Islet precursor cell (in vitro differentiated cells): ENCODE results near the gene TRIO.

Source experiments
- DNase-seq: peaks from one replicate; pipeline ENCODE4 v3.0.0-alpha.2; 2018

Gene TRIO

DNA sequence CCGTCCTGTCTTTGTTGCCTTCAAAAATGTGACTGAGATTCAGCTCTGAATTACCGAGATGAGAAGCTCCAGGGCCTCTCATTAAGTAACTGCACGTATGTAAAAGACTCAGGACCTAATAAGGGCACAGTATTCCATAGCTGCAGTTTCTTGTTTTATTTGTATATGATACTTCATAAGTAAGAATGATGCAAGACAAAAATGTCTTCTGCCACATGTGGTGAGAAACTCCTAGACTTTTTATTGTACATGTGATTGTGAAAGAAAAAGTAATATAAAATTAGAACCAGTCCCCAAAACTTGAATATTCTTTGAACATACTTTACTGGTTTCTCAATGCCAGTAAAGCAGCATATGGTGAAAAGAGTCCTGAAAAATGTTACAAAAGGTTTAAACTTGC, 328.4 kb downstream of the TRIO start:
- no peak for DNase-seq

DNA sequence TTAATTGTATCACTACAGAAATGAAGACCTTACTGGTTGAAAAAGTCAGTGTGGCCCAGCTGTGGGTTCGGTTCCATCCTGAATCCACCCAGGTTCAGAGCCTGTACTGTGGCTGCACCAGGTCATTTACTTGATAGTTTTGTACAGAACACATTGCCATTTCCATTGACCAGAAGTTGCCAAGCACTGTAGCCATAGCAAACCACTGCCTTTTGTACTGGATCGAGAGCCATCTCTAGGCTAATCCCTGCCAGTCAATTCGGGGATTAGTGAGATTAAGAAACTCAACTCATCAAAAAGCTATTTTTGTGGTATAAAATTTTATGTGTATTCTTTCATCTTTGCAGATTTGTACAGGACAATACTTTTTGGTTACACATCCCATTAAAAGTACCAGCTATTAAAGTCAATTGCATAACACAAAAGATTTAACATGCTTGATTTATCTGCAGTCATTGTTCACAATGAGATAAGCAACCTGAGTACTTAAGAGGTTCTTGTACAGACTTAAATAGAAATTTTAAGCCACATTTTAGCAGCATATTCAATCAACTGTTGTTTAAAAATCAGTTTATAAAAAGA, 329.9 kb downstream of the TRIO start:
- no peak for DNase-seq

DNA sequence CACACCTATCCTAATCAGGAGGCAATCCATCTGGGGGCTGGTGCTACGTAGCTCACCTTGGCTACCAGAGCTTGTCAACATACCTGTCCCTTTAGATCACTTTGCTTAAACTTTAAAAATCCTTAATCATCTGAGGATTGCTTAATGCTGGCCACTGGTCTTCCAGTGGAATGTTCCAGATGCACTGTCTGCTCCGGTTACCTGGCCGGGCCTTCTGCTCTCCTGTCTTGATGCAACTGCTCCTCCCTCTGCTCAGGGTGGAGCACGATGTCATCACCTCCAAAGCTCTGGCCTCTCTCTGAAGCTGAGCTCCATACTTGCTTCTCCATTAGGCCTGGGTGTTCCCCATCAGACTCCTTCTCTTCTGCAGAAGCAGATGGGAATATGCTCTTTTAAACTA, 331.9 kb downstream of the TRIO start:
- no peak for DNase-seq

DNA sequence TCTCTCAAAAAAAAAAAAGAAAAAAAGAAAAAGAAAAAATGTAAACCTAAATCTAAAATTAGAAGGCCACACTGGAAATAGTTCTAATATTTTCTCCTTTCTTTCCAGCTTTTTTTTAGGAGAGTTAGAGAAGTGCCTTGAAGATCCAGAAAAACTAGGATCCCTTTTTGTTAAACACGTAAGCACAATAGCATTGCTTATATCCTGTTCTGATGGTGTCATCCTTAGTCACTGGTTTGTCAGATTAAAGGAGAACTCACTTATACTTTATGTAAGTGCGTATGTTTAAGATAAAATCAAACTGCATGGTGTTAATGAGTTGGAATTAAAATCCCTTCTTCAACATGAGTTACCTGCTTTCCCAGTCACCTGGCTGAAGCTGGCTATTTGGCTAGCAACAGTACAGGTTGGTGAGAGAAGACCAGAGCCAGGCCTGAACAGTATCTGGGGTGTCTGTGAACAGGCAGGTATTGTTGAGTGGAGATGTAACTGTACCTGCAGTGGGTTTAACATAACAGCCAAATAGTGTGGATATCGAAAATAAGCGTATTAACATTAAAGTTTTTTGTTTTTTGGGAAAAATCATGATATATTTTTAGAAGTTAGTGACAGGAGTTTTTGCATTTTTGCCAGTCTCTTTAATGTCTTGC, 333.8 kb downstream of the TRIO start:
- no peak for DNase-seq

DNA sequence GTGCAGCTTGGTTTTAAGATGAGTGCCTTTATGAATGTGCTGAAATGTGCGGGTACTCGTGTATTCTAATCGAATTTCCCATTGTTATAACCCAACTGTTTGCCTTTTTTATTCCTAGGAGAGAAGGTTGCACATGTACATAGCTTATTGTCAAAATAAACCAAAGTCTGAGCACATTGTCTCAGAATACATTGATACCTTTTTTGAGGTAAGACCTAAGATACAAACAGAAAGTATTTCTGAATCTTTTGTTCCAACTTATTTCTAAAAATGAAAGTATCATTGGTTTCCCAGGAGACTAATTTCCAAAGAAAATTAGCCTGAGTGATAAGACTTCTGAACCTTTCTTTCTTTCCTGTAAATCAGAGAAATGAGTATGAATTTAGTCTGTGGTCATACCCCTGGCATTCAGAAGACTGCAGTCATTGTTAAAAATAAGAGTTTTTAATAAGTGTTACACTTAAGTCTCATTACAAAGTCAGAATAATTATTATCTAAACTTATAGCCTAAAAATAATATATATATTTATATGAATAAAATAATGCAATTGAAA, 336.1 kb downstream of the TRIO start:
- DNase-seq: no peak

DNA sequence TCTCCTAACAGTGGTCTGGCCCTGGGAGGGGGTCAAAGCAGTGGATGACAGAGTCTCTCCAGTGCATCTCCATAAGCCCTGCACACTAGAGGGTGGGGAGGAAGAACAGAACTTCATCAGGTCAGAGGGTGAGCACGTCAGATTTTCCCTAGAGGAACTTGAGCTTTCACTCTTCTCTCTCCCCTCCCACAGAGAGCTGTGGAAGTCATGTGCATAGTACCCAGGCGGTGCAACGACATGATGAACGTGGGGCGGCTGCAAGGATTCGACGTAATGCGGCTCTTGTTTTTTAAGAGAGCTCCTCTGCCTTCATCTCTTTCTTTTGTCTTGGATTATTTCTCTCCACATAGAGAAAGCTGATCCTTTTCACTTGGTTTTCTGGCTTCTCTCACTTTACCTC, 338.2 kb downstream of the TRIO start:
- no peak for DNase-seq

DNA sequence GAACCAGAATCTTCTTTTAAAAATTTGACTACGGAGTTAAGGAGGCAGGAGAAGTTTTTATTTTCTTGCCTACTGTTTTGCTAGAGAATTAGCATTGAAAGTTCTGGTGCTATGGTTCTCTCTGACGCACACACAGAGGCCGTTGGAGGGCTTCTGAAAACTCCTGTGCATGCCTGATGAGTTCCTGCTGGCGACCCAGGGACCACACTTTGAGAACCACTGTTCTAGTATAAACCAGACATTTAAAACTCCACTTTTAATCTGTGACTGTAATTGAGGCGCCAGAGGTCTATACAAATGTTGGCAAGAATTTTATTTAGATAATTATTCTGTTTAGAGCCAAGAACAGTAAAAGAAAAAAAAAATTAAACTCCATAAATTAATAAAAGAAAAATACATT, 338.9 kb downstream of the TRIO start:
- peak; percentile 4 for DNase-seq

DNA sequence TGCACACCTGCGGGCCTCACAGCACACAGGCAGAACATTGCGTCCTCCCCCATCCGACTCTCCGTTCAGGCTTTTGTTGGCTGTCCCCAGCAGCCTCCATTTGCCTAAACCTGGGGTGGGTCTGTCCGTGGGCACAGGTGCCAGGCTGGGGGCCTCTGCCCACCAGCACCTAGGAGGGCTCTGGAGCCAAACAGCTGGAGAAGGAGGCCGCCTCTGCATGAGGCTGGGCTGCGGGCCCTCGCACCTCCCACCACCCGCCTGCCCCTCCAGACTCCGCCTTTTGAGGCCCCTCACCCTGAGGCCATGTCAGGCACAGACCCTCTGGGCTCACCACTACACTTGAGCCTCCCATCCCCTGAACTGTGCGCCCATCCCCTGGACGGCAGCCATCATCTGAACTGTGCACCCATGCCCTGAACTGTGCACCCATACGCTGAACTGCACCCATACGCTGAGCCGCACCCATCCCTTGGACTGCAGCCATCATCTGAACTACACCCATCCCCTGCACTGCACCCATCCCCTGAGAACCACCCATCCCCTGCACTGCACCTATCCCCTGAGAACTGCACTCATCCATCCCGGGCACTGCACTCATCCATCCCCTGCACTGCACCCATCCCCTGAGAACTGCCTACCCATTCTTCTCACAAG, 340.5 kb downstream of the TRIO start:
- peak; percentile 45 for DNase-seq

DNA sequence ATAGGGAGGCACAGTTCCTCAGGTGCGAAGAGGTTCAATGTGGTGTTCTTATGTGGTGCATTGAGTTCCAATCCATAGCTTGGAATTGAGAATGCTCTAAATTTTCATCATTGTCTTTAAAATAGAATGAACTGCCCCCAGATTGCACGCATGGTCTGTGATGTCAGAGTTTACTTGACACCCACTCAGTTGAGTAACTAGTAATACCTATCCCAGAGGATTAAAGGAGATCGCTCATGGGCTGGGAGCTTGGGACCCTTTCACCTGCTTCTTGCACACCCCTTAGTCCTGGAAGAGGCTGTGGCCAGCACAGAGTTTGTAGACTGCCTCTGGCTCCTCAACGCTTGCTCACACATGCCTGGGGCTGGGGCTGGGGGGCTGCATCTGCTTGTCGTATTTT, 343.3 kb downstream of the TRIO start:
- no peak for DNase-seq

DNA sequence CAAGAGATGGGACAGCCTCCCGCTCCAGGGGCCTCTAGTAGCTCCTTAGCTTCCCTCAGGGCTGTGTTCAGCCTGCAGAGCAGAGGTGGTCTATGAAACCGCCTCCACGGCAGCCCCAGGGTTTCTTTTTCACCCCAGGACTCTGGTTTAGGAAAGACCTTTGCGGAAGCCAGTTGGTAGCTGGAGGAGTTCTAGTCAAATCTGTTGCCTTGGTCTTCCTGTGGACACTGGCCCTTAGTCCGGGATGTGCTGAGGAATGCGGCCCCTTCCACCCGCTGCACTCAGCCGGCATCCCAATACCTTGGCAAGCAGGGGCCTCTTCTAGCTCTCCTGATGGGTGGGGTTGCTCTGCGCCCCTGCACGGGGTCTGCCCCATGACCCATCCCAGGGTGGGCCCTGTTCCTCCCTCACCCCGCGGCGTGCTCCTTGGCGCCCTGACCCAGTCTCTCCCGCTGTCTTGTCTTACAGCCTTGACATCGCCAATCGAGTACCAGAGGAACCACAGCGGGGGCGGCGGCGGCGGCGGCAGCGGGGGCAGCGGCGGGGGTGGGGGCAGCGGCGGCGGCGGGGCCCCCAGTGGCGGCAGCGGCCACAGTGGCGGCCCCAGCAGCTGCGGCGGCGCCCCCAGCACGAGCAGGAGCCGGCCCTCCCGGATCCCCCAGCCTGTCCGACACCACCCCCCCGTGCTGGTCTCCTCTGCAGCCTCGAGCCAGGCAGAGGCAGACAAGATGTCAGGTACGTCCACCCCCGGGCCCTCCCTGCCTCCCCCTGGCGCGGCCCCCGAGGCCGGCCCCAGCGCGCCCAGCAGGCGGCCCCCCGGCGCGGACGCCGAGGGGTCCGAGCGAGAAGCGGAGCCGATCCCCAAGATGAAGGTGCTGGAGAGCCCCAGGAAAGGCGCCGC, 344.1 kb downstream of the TRIO start:
- DNase-seq: peak; percentile 47

DNA sequence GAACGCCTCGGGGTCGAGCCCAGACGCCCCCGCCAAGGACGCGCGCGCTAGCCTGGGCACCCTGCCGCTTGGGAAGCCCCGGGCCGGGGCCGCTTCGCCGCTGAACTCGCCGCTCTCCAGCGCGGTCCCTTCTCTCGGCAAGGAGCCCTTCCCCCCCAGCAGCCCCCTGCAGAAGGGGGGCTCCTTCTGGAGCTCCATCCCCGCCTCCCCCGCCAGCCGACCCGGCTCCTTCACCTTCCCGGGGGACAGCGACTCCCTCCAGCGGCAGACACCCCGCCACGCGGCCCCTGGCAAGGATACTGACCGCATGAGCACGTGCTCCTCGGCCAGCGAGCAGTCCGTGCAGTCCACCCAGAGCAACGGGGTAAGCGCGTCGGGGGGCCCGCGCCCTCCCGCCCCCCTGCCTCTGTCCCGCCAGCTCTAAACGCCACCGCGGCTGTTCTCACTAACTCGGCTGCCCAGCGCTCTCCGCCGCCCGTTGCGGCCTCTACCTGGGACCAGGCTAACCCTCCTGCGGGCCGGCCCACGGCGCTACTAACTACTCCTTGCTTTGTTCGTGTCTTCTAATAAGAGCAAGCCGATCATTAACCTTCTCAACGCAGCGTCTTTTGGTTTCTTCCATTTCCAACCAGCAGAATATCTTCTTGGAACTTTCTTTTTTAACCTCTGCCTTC, 344.9 kb downstream of the TRIO start:
- DNase-seq: peak; percentile 51

DNA sequence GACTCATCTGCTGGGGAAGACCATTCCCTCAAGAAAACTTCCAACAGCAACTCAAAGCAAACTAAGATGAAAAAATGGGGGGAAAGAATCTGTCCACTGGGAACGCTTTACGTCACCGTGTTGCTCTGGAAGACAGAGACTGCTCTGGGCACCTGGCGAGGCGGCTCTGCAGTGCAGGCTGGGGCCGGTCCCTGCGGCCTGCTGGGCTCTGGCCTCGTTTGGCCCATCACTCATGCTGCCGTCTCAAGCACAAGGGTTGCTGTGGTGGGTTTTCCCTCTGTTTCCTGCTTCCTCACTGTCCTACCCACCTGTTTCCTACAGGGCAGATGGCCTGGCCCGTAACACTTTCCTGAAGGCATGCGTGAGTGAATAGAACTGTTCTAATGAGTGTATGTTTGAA, 345.6 kb downstream of the TRIO start:
- DNase-seq: peak; percentile 52

DNA sequence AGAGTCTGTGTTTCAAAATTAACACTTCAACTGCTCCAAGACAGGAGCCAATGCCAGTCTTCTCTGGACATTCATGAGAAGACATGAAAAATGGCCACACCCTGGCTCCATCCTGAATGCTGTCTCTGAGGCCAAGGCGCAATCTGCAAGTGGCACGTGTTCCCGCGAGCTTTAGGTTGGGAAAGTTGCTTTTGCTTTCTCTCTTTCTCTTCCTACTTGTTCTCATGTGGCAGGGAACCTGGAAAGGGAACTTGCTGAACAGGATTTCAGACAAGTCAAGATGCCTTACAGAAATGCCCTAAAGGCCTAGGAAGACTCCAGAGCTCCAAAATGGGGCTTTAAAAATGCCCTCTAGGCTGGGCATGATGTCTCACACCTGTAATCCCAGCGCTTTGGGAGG, 346.5 kb downstream of the TRIO start:
- peak; percentile 51 for DNase-seq

DNA sequence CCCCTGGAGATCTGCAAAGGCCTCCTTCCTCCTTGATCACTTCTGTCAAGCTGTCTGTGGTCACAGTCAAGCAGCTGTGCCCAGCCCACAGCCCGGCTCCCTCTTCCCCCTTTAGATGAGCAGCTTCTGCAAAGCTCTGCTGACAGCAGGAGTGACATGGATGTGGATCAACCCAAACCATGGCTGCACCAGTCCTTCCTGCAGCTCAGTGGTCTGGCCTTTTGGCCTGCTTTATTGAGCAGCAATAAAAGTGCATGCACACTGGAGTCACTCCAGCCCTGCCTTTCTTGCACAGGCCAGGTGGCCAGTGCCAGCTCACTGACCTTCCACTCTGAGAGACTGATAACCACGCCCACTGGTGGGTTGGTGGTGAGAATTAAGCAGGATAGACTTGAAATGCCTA, 347.2 kb downstream of the TRIO start:
- no peak for DNase-seq

DNA sequence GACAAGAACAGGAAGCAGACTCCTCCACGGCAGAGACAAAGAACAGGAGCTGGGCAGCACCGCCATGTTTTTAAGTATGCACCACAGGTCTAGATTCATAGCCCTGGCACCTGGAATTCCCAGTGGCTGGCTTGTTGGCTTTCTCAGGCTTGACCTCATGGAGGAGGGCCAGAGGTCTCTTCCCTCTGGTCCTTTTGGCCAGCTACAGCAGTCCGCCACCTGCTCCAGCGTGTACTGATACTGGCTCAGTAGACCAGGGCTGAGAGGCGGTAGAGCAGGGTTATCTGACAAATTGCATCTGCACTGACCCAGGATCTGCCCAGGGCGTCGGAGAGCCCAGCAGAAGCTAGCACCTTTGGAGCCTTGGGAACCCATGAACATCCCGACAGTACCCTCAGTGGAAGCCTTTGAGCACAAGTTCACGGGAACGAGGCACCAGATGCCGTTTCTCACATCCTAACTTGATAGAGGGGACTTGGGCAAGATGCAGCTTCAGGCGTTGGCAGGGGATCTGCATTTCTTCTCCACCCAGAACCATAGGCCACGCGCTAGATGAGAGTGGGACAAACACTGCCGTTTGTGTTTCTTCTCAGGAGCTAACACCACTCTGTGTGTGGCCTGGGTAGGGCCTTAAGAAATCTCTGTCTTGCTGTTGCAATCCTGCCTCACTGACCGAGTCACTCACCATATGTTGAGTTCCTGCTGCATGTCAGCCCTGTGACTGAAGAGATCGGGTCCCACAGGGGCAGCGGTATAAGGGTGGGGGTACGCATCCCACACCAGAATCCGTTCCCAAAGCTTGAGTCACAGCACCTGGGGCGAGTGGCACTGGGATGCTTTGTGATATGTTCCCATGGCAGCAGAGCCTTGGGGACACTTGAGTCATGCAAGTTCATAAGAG, 348.1 kb downstream of the TRIO start:
- DNase-seq: peak; percentile 46

DNA sequence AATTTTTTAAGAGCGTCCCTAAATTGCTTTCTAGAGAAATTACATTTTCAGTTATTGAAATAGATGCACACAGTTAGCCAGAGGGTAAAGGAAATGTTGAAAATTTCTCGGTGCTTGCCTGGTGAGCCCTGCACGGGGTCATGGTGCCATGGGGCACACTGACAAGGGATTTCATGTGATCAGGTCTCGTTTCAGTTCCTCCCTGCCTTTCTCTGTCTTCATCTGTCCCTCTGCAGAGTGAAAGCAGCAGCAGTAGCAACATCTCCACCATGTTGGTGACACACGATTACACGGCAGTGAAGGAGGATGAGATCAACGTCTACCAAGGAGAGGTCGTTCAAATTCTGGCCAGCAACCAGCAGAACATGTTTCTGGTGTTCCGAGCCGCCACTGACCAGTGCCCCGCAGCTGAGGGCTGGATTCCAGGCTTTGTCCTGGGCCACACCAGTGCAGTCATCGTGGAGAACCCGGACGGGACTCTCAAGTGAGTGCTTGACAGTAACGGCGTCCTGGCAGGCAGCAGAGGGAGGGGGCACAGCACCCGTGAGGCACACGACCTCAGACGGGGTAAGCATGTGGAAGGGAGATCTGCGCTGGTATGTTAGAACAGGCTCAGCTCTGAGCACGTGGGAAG, 349.3 kb downstream of the TRIO start:
- no peak for DNase-seq

DNA sequence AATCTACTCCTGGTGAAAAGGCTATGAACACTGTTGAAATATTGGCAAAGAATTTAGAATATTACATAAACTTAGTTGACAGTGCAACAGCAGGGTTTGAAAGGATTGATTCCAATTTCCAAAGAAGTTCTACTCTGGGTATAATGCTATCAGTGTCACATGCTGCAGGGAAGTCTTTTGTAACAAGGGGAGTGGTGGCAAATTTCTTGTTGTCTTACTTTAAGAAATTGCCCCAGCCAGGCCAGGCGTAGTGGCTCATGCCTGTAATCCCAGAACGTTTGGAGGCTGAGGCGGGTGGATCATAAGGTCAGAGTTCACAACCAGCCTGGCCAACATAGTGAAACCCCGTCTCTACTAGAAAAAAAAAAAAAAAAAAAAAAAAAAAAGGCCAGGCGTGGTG, 352.2 kb downstream of the TRIO start:
- no peak for DNase-seq

DNA sequence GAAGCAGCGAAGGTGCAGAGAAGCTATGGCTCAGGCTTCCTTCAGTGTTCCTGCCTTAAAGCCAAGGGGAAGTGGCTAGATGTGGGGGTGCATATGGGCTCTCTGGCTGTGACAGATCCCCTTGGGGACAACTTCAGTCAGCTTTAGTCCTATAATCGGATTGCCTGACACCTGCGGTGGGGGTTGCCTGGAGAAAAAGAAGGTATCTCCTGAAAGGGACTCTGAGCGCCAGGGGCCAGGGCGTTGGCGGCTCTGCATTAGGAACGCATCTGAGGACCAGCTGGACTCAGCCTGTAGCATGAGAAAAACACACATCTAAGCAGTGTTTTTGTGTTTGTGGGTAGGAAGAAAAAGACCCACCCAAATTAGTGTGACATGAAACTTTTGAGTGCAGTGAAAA, 354.2 kb downstream of the TRIO start:
- no peak for DNase-seq

DNA sequence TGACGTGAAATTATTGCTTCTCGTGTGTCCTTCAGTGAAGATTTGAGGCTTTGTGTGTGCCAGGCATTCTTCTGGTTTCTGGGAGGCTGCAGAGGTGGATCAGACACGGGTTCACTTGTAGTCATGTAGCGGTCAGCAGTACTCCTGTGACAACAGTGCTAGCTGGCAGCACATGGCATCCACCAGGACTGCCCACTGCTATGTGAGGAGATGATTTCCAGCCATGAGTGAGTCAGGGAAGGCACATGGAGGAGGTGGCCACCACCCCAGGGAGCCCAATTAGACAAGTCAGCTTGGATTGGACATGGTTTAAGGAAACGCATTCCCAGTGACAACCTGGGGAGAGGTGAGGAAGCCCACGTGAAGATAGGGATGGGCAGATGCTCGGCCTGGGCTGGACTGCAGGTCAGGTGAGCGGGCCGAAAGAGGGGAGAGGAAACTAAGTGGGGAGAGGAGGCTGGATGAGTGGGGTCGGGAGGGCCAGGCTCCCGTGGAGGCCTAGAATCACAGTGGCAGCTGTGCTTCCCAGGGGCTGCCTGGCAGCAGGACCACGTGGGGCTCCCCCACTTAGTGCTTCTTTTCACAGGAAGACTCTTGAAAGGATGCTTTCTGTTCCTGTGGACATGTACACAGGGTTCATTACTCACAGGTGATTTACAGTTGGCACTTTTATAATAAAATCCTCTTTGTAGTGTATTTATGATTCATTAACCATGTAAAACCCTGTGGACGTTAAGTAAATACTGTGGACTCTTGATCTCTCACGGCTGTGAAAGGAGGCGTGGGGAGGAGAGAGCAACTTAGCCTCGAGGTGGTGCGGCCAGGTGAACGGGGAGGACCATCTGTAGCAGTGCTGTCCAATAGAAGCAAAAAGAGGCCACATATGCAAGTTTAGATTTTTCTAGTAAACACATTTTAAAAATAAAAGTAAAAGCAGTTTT, 358.5 kb downstream of the TRIO start:
- DNase-seq: no peak

DNA sequence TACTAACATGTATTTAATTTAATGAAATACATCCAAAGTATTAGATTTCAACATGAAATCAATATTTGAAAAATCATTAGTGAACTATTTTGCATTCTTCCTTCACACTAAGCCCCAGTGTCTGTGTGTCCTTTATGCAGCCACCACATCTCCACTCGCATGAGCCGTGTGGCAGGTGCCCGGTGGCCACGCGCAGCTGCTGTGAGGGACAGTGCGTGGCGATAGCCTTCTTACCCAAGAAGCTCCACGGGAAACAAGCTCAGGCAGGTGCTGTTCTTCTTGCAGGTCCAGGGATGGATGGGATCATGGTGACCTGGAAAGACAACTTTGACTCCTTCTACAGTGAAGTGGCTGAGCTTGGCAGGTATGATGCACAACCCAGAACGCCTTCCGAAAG, 359.1 kb downstream of the TRIO start:
- no peak for DNase-seq
